WTC11 (cell line): ENCODE measurements around the gene TNS3. TPM values are rescaled to one million over a fixed set of nuclear protein-coding genes. Genes with fewer than 3 reads are reported as not detected.

ENCODE experiments used
- ATAC-seq: fragments of 200-7000 bp; cut with Tn5 transposase; 2 replicates; pipeline ENCODE4 v1.10.0; 2021; ENCODE audit warnings: mild to moderate bottlenecking, moderate library complexity
- CTCF ChIA-PET: fragments of 300-600 bp; sonication (Branson Sonifier 250); formaldehyde crosslinking; loops from one replicate; lab custom pipeline; 2021; ENCODE audit warnings: antibody characterized with exemption; lab: Charles Lee
- POLR2A ChIA-PET: fragments of 350-600 bp; sonication (Branson Sonifier 250); formaldehyde crosslinking; loops from one replicate; lab custom pipeline; 2021; ENCODE audit warnings: antibody characterized with exemption; lab: Charles Lee
- DNase-seq: peaks from one replicate; pipeline ENCODE4 v3.0.0; 2021; ENCODE audit warnings: low spot score
- H3K27ac Mint-ChIP-seq: 2 replicates; pipeline ENCODE4 v1.8.0; 2021; ENCODE audit warnings: mixed read lengths
- H3K27me3 Mint-ChIP-seq: 2 replicates; pipeline ENCODE4 v1.8.0; 2021; ENCODE audit warnings: low read depth, mild to moderate bottlenecking, moderate library complexity, mixed read lengths
- H3K36me3 Mint-ChIP-seq: 2 replicates; pipeline ENCODE4 v1.8.0; 2021; ENCODE audit warnings: mixed read lengths
- H3K4me1 Mint-ChIP-seq: 2 replicates; pipeline ENCODE4 v1.8.0; 2022; ENCODE audit warnings: mixed read lengths
- H3K4me3 Mint-ChIP-seq: 2 replicates; pipeline ENCODE4 v1.8.0; 2021; ENCODE audit warnings: mild to moderate bottlenecking, moderate library complexity, mixed read lengths
- H3K9me3 Mint-ChIP-seq: 2 replicates; pipeline ENCODE4 v1.8.0; 2021; ENCODE audit warnings: mixed read lengths
- CBFB ChIP-seq: sonication (generic); formaldehyde crosslinking; IDR thresholded peaks from 2 replicates; pipeline ENCODE4 v1.8.1; 2022; ENCODE audit warnings: mild to moderate bottlenecking, low read depth, missing genetic modification reagents
- EMX1 ChIP-seq: fragments of 250-450 bp; sonication (Bioruptor Pico); IDR thresholded peaks from 2 replicates; pipeline ENCODE4 v1.8.0; 2021; ENCODE audit warnings: mild to moderate bottlenecking
- IRF1 ChIP-seq: sonication (generic); formaldehyde crosslinking; IDR thresholded peaks from 2 replicates; pipeline ENCODE4 v1.8.0; 2023; ENCODE audit warnings: missing genetic modification reagents
- IRF2 ChIP-seq: sonication (generic); formaldehyde crosslinking; IDR thresholded peaks from 2 replicates; pipeline ENCODE4 v1.8.0; 2022; ENCODE audit warnings: low read depth, missing genetic modification reagents, borderline replicate concordance
- JUN ChIP-seq: sonication (generic); formaldehyde crosslinking; IDR thresholded peaks from 2 replicates; pipeline ENCODE4 v1.8.0; 2023; ENCODE audit warnings: mild to moderate bottlenecking, missing genetic modification reagents
- NFE2L1 ChIP-seq: sonication (generic); formaldehyde crosslinking; IDR thresholded peaks from 2 replicates; pipeline ENCODE4 v1.8.1; 2023; ENCODE audit warnings: missing genetic modification reagents
- OVOL2 ChIP-seq: fragments of 250-450 bp; sonication (Bioruptor Pico); IDR thresholded peaks from 2 replicates; pipeline ENCODE4 v1.9.0; 2021; ENCODE audit warnings: mild to moderate bottlenecking, borderline replicate concordance
- RELA ChIP-seq: sonication (generic); formaldehyde crosslinking; IDR thresholded peaks from 2 replicates; pipeline ENCODE4 v1.8.1; 2022; ENCODE audit warnings: missing genetic modification reagents, mild to moderate bottlenecking, borderline replicate concordance
- SMAD3 ChIP-seq: sonication (generic); formaldehyde crosslinking; IDR thresholded peaks from 2 replicates; pipeline ENCODE4 v1.8.0; 2022; ENCODE audit warnings: missing genetic modification reagents, mild to moderate bottlenecking, borderline replicate concordance
- SMAD4 ChIP-seq: sonication (generic); formaldehyde crosslinking; IDR thresholded peaks from 2 replicates; pipeline ENCODE4 v1.8.0; 2022; ENCODE audit warnings: mild to moderate bottlenecking, missing genetic modification reagents
- ZMAT4 ChIP-seq: fragments of 250-450 bp; sonication (Bioruptor Pico); IDR thresholded peaks from 2 replicates; pipeline ENCODE4 v1.9.0; 2021; ENCODE audit warnings: mild to moderate bottlenecking
- ZNF138 ChIP-seq: sonication (generic); formaldehyde crosslinking; conservative IDR thresholded peaks from 2 replicates; pipeline ENCODE4 v1.8.1; 2022; ENCODE audit warnings: mild to moderate bottlenecking, moderate library complexity, missing genetic modification reagents
- ZNF416 ChIP-seq: fragments of 250-450 bp; sonication (Bioruptor Pico); IDR thresholded peaks from 2 replicates; pipeline ENCODE4 v1.9.0; 2021; ENCODE audit warnings: mild to moderate bottlenecking, inconsistent platforms
- ZNF423 ChIP-seq: fragments of 250-450 bp; sonication (Bioruptor Pico); IDR thresholded peaks from 2 replicates; pipeline ENCODE4 v2.1.2; 2022; ENCODE audit warnings: mild to moderate bottlenecking, moderate library complexity
- ZNF532 ChIP-seq: fragments of 250-450 bp; sonication (Bioruptor Pico); IDR thresholded peaks from 2 replicates; pipeline ENCODE4 v1.9.0; 2021; ENCODE audit warnings: mild to moderate bottlenecking, borderline replicate concordance
- ZNF671 ChIP-seq: fragments of 250-450 bp; sonication (Bioruptor Pico); IDR thresholded peaks from 2 replicates; pipeline ENCODE4 v1.8.0; 2021; ENCODE audit warnings: mild to moderate bottlenecking
- ZSCAN18 ChIP-seq: fragments of 250-450 bp; sonication (Bioruptor Pico); IDR thresholded peaks from 2 replicates; pipeline ENCODE4 v2.1.2; 2022; ENCODE audit warnings: mild to moderate bottlenecking, moderate library complexity
- total RNA-seq: library from RNA; stranded (reverse); gene quantifications from 3 replicates; pipeline ENCODE4 v1.2.3, GENCODE V29; 2021
- TF ChIP-seq, protein P1 (sequence below): sonication (generic); formaldehyde crosslinking; IDR thresholded peaks from 2 replicates; pipeline ENCODE4 v1.8.1; 2023; ENCODE audit warnings: mild to moderate bottlenecking, missing genetic modification reagents
- TF ChIP-seq, protein P2 (sequence below): sonication (generic); formaldehyde crosslinking; IDR thresholded peaks from 2 replicates; pipeline ENCODE4 v1.8.1; 2023; ENCODE audit warnings: mild to moderate bottlenecking, missing genetic modification reagents

The TNS3 gene
- total RNA-seq, 1 experiment from 2014 or later: 37.7 TPM

- TF ChIP-seq, protein P1, sequence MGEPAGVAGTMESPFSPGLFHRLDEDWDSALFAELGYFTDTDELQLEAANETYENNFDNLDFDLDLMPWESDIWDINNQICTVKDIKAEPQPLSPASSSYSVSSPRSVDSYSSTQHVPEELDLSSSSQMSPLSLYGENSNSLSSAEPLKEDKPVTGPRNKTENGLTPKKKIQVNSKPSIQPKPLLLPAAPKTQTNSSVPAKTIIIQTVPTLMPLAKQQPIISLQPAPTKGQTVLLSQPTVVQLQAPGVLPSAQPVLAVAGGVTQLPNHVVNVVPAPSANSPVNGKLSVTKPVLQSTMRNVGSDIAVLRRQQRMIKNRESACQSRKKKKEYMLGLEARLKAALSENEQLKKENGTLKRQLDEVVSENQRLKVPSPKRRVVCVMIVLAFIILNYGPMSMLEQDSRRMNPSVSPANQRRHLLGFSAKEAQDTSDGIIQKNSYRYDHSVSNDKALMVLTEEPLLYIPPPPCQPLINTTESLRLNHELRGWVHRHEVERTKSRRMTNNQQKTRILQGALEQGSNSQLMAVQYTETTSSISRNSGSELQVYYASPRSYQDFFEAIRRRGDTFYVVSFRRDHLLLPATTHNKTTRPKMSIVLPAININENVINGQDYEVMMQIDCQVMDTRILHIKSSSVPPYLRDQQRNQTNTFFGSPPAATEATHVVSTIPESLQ (CRISPR knock-in tag): no peak
- no peak for TF ChIP-seq ZNF138 (CRISPR knock-in tag)
Measured at GRCh38 chr7:47546733-47547494, 35.0 kb downstream of the TNS3 start (continued).

- no peak for DNase-seq
- TF ChIP-seq SMAD3 (CRISPR knock-in tag): no peak
- TF ChIP-seq ZSCAN18: no peak
- no peak for TF ChIP-seq JUN (CRISPR knock-in tag)
- no peak for TF ChIP-seq CBFB
- no peak for TF ChIP-seq ZNF671 (CRISPR knock-in tag)
- TF ChIP-seq IRF2: no peak
- no peak overlapping the region for H3K4me3 Mint-ChIP-seq
- ChIA-PET CTCF (interaction anchor here (0.6 to 1.7 kb wide), 3 partner anchors 11 to 110 kb away, joined by 3 to 4 read pairs (median 4); no protein-coding TSS in a partner anchor), POLR2A (interaction anchor here (0.9 kb wide), 1 partner anchor 9 kb away, joined by 3 read pairs; no protein-coding TSS in a partner anchor)
- no peaks in the 10 kb centered on the region for H3K36me3 Mint-ChIP-seq
- no peaks in the 10 kb centered on the region for H3K9me3 Mint-ChIP-seq
- ATAC-seq: no peak
- H3K4me1 Mint-ChIP-seq: peaks cover 30% of the 10 kb centered on the region
- no peaks in the 10 kb centered on the region for H3K27me3 Mint-ChIP-seq
- H3K27ac Mint-ChIP-seq: no peak overlapping the region
Measured at GRCh38 chr7:47546171-47546570, 35.7 kb downstream of the TNS3 start.

- Mint-ChIP-seq H3K9me3 (no peaks in the 10 kb centered on the region), H3K36me3 (no peaks in the 10 kb centered on the region), H3K27ac (no peak overlapping the region), H3K4me3 (no peak overlapping the region), H3K27me3 (no peaks in the 10 kb centered on the region; the same call in 1 of the 2 replicates), H3K4me1 (peaks cover 40% of the 10 kb centered on the region)
- DNase-seq: no peak
- ChIA-PET CTCF (interaction anchor here (1.1 to 2.0 kb wide), 2 partner anchors 10 to 278 kb away, joined by 3 to 6 read pairs; no protein-coding TSS in a partner anchor), POLR2A (no interaction called here)
- no peak for ATAC-seq
- TF ChIP-seq EMX1 (CRISPR knock-in tag): no peak
- TF ChIP-seq SMAD4 (CRISPR knock-in tag): no peak
- TF ChIP-seq IRF1 (CRISPR knock-in tag): no peak
Measured at GRCh38 chr7:47544416-47544815, 37.5 kb downstream of the TNS3 start.

- Mint-ChIP-seq H3K4me3 (no peak overlapping the region), H3K4me1 (peaks cover 47% of the 10 kb centered on the region), H3K27me3 (peaks cover 1% of the 10 kb centered on the region), H3K36me3 (no peaks in the 10 kb centered on the region), H3K27ac (no peak overlapping the region), H3K9me3 (no peaks in the 10 kb centered on the region)
- DNase-seq (no peak), ATAC-seq (no peak)
- CTCF ChIA-PET: interaction anchor here (2.0 kb wide), 1 partner anchor 9 kb away, joined by 6 read pairs; no protein-coding TSS in a partner anchor
- POLR2A ChIA-PET: no interaction called here
- no peak for TF ChIP-seq ZMAT4
- no peak for TF ChIP-seq ZNF416 (CRISPR knock-in tag)
- no peak for TF ChIP-seq OVOL2
- no peak for TF ChIP-seq ZNF532 (CRISPR knock-in tag)
- TF ChIP-seq, protein P2, sequence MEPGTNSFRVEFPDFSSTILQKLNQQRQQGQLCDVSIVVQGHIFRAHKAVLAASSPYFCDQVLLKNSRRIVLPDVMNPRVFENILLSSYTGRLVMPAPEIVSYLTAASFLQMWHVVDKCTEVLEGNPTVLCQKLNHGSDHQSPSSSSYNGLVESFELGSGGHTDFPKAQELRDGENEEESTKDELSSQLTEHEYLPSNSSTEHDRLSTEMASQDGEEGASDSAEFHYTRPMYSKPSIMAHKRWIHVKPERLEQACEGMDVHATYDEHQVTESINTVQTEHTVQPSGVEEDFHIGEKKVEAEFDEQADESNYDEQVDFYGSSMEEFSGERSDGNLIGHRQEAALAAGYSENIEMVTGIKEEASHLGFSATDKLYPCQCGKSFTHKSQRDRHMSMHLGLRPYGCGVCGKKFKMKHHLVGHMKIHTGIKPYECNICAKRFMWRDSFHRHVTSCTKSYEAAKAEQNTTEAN: no peak
- TF ChIP-seq RELA: no peak
- TF ChIP-seq NFE2L1 (CRISPR knock-in tag): no peak
- TF ChIP-seq ZNF423 (CRISPR knock-in tag): no peak
Measured at GRCh38 chr7:47543714-47544113, 38.2 kb downstream of the TNS3 start.
